CD1c-positive myeloid dendritic cell (primary cell): ENCODE measurements around the gene SYNGR3.
"Not testable (repeated sequence)": the region's sequence is repeated elsewhere in the genome, so short reads cannot be mapped to it uniquely, and the experiment has no call there.

Experiments
- DNase-seq: peaks from one replicate; pipeline ENCODE4 v3.0.0-alpha.2; 2016; ENCODE audit errors: extremely low spot score

SYNGR3 gene

GRCh38 chr16:1989209-1990100 lies at the start of gene SYNGR3:
SYNGR3 (plus strand) TSS chr16:1989970; CDS start chr16:1990103, 133 bp downstream.
- DNase-seq, result peak; percentile 25

GRCh38 chr16:1940273-1941161 lies 49.3 kb upstream of the SYNGR3 start:
- peak; percentile 4 for DNase-seq

- DNase-seq, result no peak
These were observed 48.4 kb upstream of the SYNGR3 start for GRCh38 chr16:1941162-1942046.

- peak; percentile 81 for DNase-seq
These were observed 47.5 kb upstream of the SYNGR3 start for GRCh38 chr16:1942047-1942809.

- DNase-seq, result peak; percentile 100
These were observed 46.7 kb upstream of the SYNGR3 start, which contains the start of gene MSRB1 for GRCh38 chr16:1942810-1943726. MSRB1 (minus strand) TSS chr16:1943199; CDS start chr16:1943156, 43 bp downstream.

GRCh38 chr16:1944612-1945199 lies 45.1 kb upstream of the SYNGR3 start:
- DNase-seq, result no peak

- no peak for DNase-seq
These were observed 44.0 kb upstream of the SYNGR3 start for GRCh38 chr16:1945559-1946391.

- no peak for DNase-seq
These were observed 43.0 kb upstream of the SYNGR3 start for GRCh38 chr16:1946495-1947368.

- DNase-seq, result no peak
These were observed 42.5 kb upstream of the SYNGR3 start for GRCh38 chr16:1947369-1947670.

GRCh38 chr16:1949507-1949906 lies 40.3 kb upstream of the SYNGR3 start:
- DNase-seq, result no peak

GRCh38 chr16:1950047-1950446 lies 39.7 kb upstream of the SYNGR3 start:
- DNase-seq, result no peak

GRCh38 chr16:1950559-1950958 lies 39.2 kb upstream of the SYNGR3 start:
- no peak for DNase-seq

GRCh38 chr16:1953734-1954133 lies 36.0 kb upstream of the SYNGR3 start:
- no peak for DNase-seq

GRCh38 chr16:1957434-1958142 lies 32.2 kb upstream of the SYNGR3 start:
- not testable (repeated sequence) for DNase-seq

GRCh38 chr16:1958143-1958491 lies 31.7 kb upstream of the SYNGR3 start:
- not testable (repeated sequence) for DNase-seq

- no peak for DNase-seq
These were observed 31.0 kb upstream of the SYNGR3 start for GRCh38 chr16:1958715-1959268.
